H1 (cell line): ENCODE data around the gene MYOCOS. TPM values are rescaled to one million over a fixed set of nuclear protein-coding genes. Genes with fewer than 3 reads are reported as not detected.

ENCODE experiments used
- CTCF ChIA-PET: fragments of 300-600 bp; sonication (Branson Sonifier 250); formaldehyde crosslinking; loops from one replicate; lab custom pipeline; 2021; ENCODE audit not compliant: partially characterized antibody; lab: Charles Lee
- POLR2A ChIA-PET: fragments of 300-600 bp; sonication (Branson Sonifier 250); formaldehyde crosslinking; loops from one replicate; lab custom pipeline; 2021; ENCODE audit warnings: inconsistent platforms; ENCODE audit not compliant: partially characterized antibody; lab: Charles Lee
- DNase-seq, 2 experiments: peaks; one replicate each; pipeline versions ENCODE4 v3.0.0 to v3.0.0-alpha.2; 2010 to 2022; ENCODE audit warnings: low spot score in 2 of 2, low read depth in 1 of 2, mixed read lengths in 1 of 2
- FAIRE-seq: peaks from 2 replicates; lab custom pipeline; 2011; peaks lifted over from hg19 to GRCh38; lab: Jason Lieb, UNC
- H2AFZ ChIP-seq: 2 replicates; pipeline ENCODE4 v1.8.1; 2012; ENCODE audit warnings: low read length, inconsistent platforms
- H2AK5ac ChIP-seq: 2 replicates; pipeline ENCODE4 v1.6.1; 2013; ENCODE audit warnings: low read depth, low read length
- H2BK120ac ChIP-seq: replicated peaks from 2 replicates; pipeline ENCODE3; 2013; ENCODE audit warnings: low read depth, low read length, inconsistent platforms
- H2BK12ac ChIP-seq: 2 replicates; pipeline ENCODE4 v1.6.1; 2013; ENCODE audit warnings: low read depth, low read length
- H2BK15ac ChIP-seq: 2 replicates; pipeline ENCODE4 v1.6.1; 2013; ENCODE audit warnings: low read length
- H2BK20ac ChIP-seq: 2 replicates; pipeline ENCODE4 v1.6.1; 2013; ENCODE audit warnings: low read length
- H2BK5ac ChIP-seq: 2 replicates; pipeline ENCODE4 v1.6.1; 2013; ENCODE audit warnings: low read depth, low read length
- H3K14ac ChIP-seq: 2 replicates; pipeline ENCODE4 v1.6.1; 2013; ENCODE audit warnings: inconsistent platforms; ENCODE audit not compliant: insufficient read length
- H3K18ac ChIP-seq: 2 replicates; pipeline ENCODE4 v1.6.1; 2013; ENCODE audit warnings: low read length; ENCODE audit errors: extremely low read depth
- H3K23ac ChIP-seq: 2 replicates; pipeline ENCODE4 v1.6.1; 2013; ENCODE audit warnings: inconsistent platforms; ENCODE audit not compliant: insufficient read length
- H3K23me2 ChIP-seq: 2 replicates; pipeline ENCODE4 v1.6.1; 2013; ENCODE audit warnings: low read depth, low read length
- H3K27ac ChIP-seq: 2 replicates; pipeline ENCODE4 v1.6.1; 2011; ENCODE audit warnings: low read depth, low read length, inconsistent platforms
- H3K27me3 ChIP-seq, 4 experiments: replicated peaks in 1 of 4; 1 replicate in 1 of 4; 2 replicates in 3 of 4; pipeline versions ENCODE4 v1.6.1 to v1.8.1; 2011 to 2013; ENCODE audit warnings: low read length in 3 of 4, mild to moderate bottlenecking in 3 of 4, inconsistent platforms in 2 of 4, mixed read lengths in 2 of 4, moderate library complexity in 1 of 4; ENCODE audit not compliant: control insufficient read depth in 3 of 4, insufficient read depth in 3 of 4; ENCODE audit errors: extremely low read depth in 1 of 4
- H3K36me3 ChIP-seq, 4 experiments: 2 replicates each; pipeline versions ENCODE4 v1.6.1 to v1.8.1; 2011 to 2013; ENCODE audit warnings: mild to moderate bottlenecking in 4 of 4, low read length in 3 of 4, moderate library complexity in 2 of 4, control low read depth in 1 of 4, inconsistent platforms in 1 of 4; ENCODE audit not compliant: insufficient read depth in 4 of 4, control insufficient read depth in 2 of 4
- H3K4ac ChIP-seq: replicated peaks from 2 replicates; pipeline ENCODE3; 2013; ENCODE audit warnings: low read length, low read depth, mixed read lengths, inconsistent platforms; ENCODE audit not compliant: insufficient read length
- H3K4me1 ChIP-seq, 4 experiments: replicated peaks in 1 of 4; 1 replicate in 1 of 4; 2 replicates in 3 of 4; pipeline versions ENCODE4 v1.6.1 to v1.8.1; 2011 to 2013; ENCODE audit warnings: low read length in 3 of 4, inconsistent platforms in 2 of 4, mixed read lengths in 1 of 4; ENCODE audit not compliant: insufficient read depth in 4 of 4, control insufficient read depth in 3 of 4
- H3K4me2 ChIP-seq, 2 experiments: 2 replicates each; pipeline versions ENCODE4 v1.6.1 to v1.8.1; 2011 to 2013; ENCODE audit warnings: low read depth in 2 of 2, low read length in 2 of 2, control low read depth in 1 of 2, inconsistent platforms in 1 of 2, mild to moderate bottlenecking in 1 of 2; ENCODE audit not compliant: insufficient read depth in 1 of 2
- H3K4me3 ChIP-seq, 4 experiments: fragments of 200-600, 300-600 bp in 1 of 4; sonication (generic), shearing (Covaris generic), sonication (Bioruptor Twin) in 1 of 4; 2 replicates each; pipeline versions ENCODE4 v1.5.1 to v1.8.1; 2011 to 2016; ENCODE audit warnings: low read length in 4 of 4, low read depth in 3 of 4, control low read depth in 2 of 4, inconsistent platforms in 2 of 4, mild to moderate bottlenecking in 2 of 4, mixed read lengths in 1 of 4, moderate library complexity in 1 of 4; ENCODE audit not compliant: insufficient read depth in 2 of 4; ENCODE audit errors: extremely low read depth in 1 of 4
- H3K56ac ChIP-seq: replicated peaks from 2 replicates; pipeline ENCODE3; 2013; ENCODE audit warnings: low read depth, mild to moderate bottlenecking, mixed read lengths, low read length, inconsistent platforms; ENCODE audit not compliant: insufficient read length
- H3K79me1 ChIP-seq: 2 replicates; pipeline ENCODE4 v1.6.1; 2013; ENCODE audit warnings: low read depth, low read length, control low read depth
- H3K79me2 ChIP-seq, 2 experiments: 2 replicates each; pipeline versions ENCODE4 v1.6.1 to v1.8.1; 2012 to 2013; ENCODE audit warnings: low read length in 2 of 2, mild to moderate bottlenecking in 2 of 2, inconsistent platforms in 1 of 2; ENCODE audit not compliant: insufficient read depth in 2 of 2, control insufficient read depth in 1 of 2
- H3K9ac ChIP-seq, 4 experiments: replicated peaks in 1 of 4; 1 replicate in 1 of 4; 2 replicates in 3 of 4; pipeline versions ENCODE4 v1.6.1 to v1.8.1; 2011 to 2013; ENCODE audit warnings: low read depth in 3 of 4, low read length in 3 of 4, control low read depth in 2 of 4, mild to moderate bottlenecking in 2 of 4, moderate library complexity in 2 of 4, inconsistent platforms in 1 of 4; ENCODE audit errors: extremely low read depth in 1 of 4
- H3K9me3 ChIP-seq, 2 experiments: 2 replicates each; pipeline versions ENCODE4 v1.6.1 to v1.8.1; 2012 to 2013; ENCODE audit warnings: mild to moderate bottlenecking in 2 of 2, moderate library complexity in 2 of 2, control low read depth in 1 of 2, inconsistent platforms in 1 of 2, low read depth in 1 of 2, low read length in 1 of 2, mixed read lengths in 1 of 2; ENCODE audit not compliant: insufficient read depth in 2 of 2
- H4K20me1 ChIP-seq, 2 experiments: replicated peaks in 1 of 2; 2 replicates each; pipeline versions ENCODE3 to v1.8.1; 2011 to 2013; ENCODE audit warnings: inconsistent platforms in 2 of 2, low read length in 2 of 2, mild to moderate bottlenecking in 1 of 2; ENCODE audit not compliant: insufficient read depth in 2 of 2, control insufficient read depth in 1 of 2
- H4K5ac ChIP-seq: 2 replicates; pipeline ENCODE4 v1.6.1; 2013; ENCODE audit warnings: low read length, low read depth, mixed read lengths, inconsistent platforms; ENCODE audit not compliant: insufficient read length
- H4K8ac ChIP-seq: 2 replicates; pipeline ENCODE4 v1.8.0; 2013; ENCODE audit warnings: mild to moderate bottlenecking, moderate library complexity, low read length, inconsistent platforms; ENCODE audit not compliant: insufficient read depth; ENCODE audit errors: extremely low read depth
- H4K91ac ChIP-seq: replicated peaks from 2 replicates; pipeline ENCODE3; 2013; ENCODE audit warnings: low read length, mixed read lengths, inconsistent platforms; ENCODE audit not compliant: insufficient read length
- HDAC2 ChIP-seq, 2 experiments: fragments of 300-600 bp in 1 of 2; sonication (generic) in 1 of 2; IDR thresholded peaks; 2 replicates each; pipeline ENCODE4 v1.6.1; 2011 to 2012; ENCODE audit warnings: low read depth in 2 of 2, low read length in 2 of 2, mild to moderate bottlenecking in 2 of 2, moderate library complexity in 2 of 2, borderline replicate concordance in 1 of 2, inconsistent platforms in 1 of 2
- NANOG ChIP-seq: IDR thresholded peaks from 2 replicates; pipeline ENCODE4 v1.6.1; 2011; ENCODE audit warnings: low read length, low read depth, mild to moderate bottlenecking, inconsistent platforms; ENCODE audit not compliant: insufficient read depth, poor library complexity, severe bottlenecking
- POLR2A ChIP-seq, 2 experiments: IDR thresholded peaks; 1 replicate in 1 of 2; 2 replicates in 1 of 2; pipeline ENCODE4 v1.6.1; 2011; ENCODE audit warnings: low read depth in 2 of 2, low read length in 2 of 2, mild to moderate bottlenecking in 2 of 2; ENCODE audit errors: control extremely low read depth in 1 of 2
- SIX5 ChIP-seq: IDR thresholded peaks from 2 replicates; pipeline ENCODE4 v1.6.1; 2011; ENCODE audit warnings: mild to moderate bottlenecking, low read depth, low read length
- TEAD4 ChIP-seq: IDR thresholded peaks from 2 replicates; pipeline ENCODE4 v1.6.1; 2012; ENCODE audit warnings: low read depth, low read length, inconsistent platforms, mixed read lengths
- WGBS, 2 experiments: shearing (Covaris generic) in 1 of 2; methylation state at CpG; one replicate each; pipeline versions ENCODE4 v1.1.6 to v1.1.7; 2013 to 2015; ENCODE audit warnings: low lambda C conversion rate in 2 of 2, mixed read lengths in 2 of 2, inconsistent platforms in 1 of 2, low coverage in 1 of 2, missing lambda C conversion rate in 1 of 2; ENCODE audit not compliant: insufficient replicate concordance in 2 of 2, insufficient coverage in 1 of 2, insufficient read length in 1 of 2; ENCODE audit errors: extremely low coverage in 1 of 2, missing lambda C conversion rate in 1 of 2; 5-methylcytosine and 5-hydroxymethylcytosine counted together
- polyA plus RNA-seq, 7 experiments: library from polyadenylated mRNA; depleted of rRNA in 3 of 7; stranded (reverse) in 5 of 7; unstranded in 2 of 7; fragments of >200 nt in 5 of 7; fragments of 200-250 nt in 2 of 7; gene quantifications; 1 replicate in 5 of 7; 2 replicates in 1 of 7; 4 replicates in 1 of 7; pipeline versions ENCODE4 v1.2.1 to v1.2.3, GENCODE V29; 2011 to 2013; ENCODE audit warnings: missing spikeins in 2 of 7, mixed read lengths in 2 of 7
- total RNA-seq: library from RNA; stranded (reverse); fragmentation: NEBNext Ultra II Directional; extraction: Animal tissue kit (Norgen Biotek cat#: 25700); gene quantifications from 2 replicates; pipeline ENCODE4 v1.2.1, GENCODE V29; 2021

Gene MYOCOS
- total and polyA plus RNA-seq, 2 of the 8 experiments (the other 6 are each of a cell fraction or from before 2014, with no cell fraction given): not detected

- no peaks in the 10 kb centered on the region for H3K79me2 ChIP-seq
- no peak overlapping the region for H2BK5ac ChIP-seq
- no peak overlapping the region for H3K4ac ChIP-seq
- H3K79me1 ChIP-seq: no peaks in the 10 kb centered on the region
- POLR2A ChIA-PET: no interaction called here
- H3K23me2 ChIP-seq: no peaks in the 10 kb centered on the region
- no peak overlapping the region for H3K23ac ChIP-seq
- H3K18ac ChIP-seq: no peak overlapping the region
- DNase-seq: no peak
- H3K36me3 ChIP-seq: no peaks in the 10 kb centered on the region
- no peak overlapping the region for H2BK15ac ChIP-seq
- no peak overlapping the region for H3K56ac ChIP-seq
- no peak overlapping the region for H2BK12ac ChIP-seq
- no peaks in the 10 kb centered on the region for H3K27me3 ChIP-seq
- no peak for FAIRE-seq
- no peak overlapping the region for H4K91ac ChIP-seq
- H2BK120ac ChIP-seq: no peak overlapping the region
- no peak overlapping the region for H2AFZ ChIP-seq
- TF ChIP-seq TEAD4 (no peak), POLR2A (IDR thresholded peaks at IDR 0.05; ENCODE audit: control extremely low read depth in 1 of 2, low read depth in 2 of 2, low read length in 2 of 2) (no peak), HDAC2 (IDR thresholded peaks at IDR 0.05; ENCODE audit: borderline replicate concordance in 1 of 2, low read depth in 2 of 2, low read length in 2 of 2) (no peak), NANOG (no peak), SIX5 (no peak)
- TF ChIP-seq, all 59 proteins: peak for 0
- Histone ChIP-seq H3K27ac (no peak overlapping the region), H3K4me2 (no peak overlapping the region), H3K14ac (no peak overlapping the region), H4K8ac (no peak overlapping the region; the same call in 1 of the 2 replicates), H4K20me1 (no peaks in the 10 kb centered on the region), H2BK20ac (no peak overlapping the region), H2AK5ac (no peak overlapping the region), H3K9me3 (no peaks in the 10 kb centered on the region), H3K4me1 (no peaks in the 10 kb centered on the region), H3K9ac (no peak overlapping the region), H4K5ac (no peak overlapping the region), H3K4me3 (no peak overlapping the region)
- CTCF ChIA-PET: interaction anchor here (0.6 to 8.0 kb wide), 9 partner anchors 9 to 317 kb away, joined by 3 to 61 read pairs (median 3); partner anchors contain the start of gene METTL13
- WGBS, 2 experiments: 81% methylated on average over 5 of the region's 5 CpGs; no CpG with 5 or more reads in 1 of the 2 experiments
These were observed 46.3 kb downstream of the MYOCOS start for GRCh38 chr1:171668372-171668771.
